HCT116 (cell line): ENCODE measurements around the gene PRR7. TPM values are rescaled to one million over a fixed set of nuclear protein-coding genes. Genes with fewer than 3 reads are reported as not detected.

Experiments
- ATAC-seq: fragments of 200-7000 bp; cut with Tn5 transposase; 2 replicates; pipeline ENCODE4 v1.9.1; 2020; ENCODE audit warnings: mild to moderate bottlenecking, moderate library complexity
- BruUV-seq: library from RNA; stranded (reverse); fragments of 400-500 nt; replicated peaks from 2 replicates; lab custom pipeline; 2021; lab: Mats Ljungman, UMichigan
- CTCF ChIA-PET: fragments of 300-600 bp; sonication (Branson Sonifier 250); formaldehyde crosslinking; loops from one replicate; lab custom pipeline; 2021; ENCODE audit warnings: antibody characterized with exemption; lab: Charles Lee
- POLR2A ChIA-PET: fragments of 300-600, 350-600 bp; sonication (Branson Sonifier 250); formaldehyde crosslinking; loops from one replicate; lab custom pipeline; 2021; ENCODE audit warnings: antibody characterized with exemption; lab: Charles Lee
- RAD21 ChIA-PET, 2 experiments: fragments of 300-600 bp; sonication (Branson Sonifier 250); formaldehyde crosslinking; loops; one replicate each; lab custom pipeline; 2023; ENCODE audit warnings: low total read pairs in 2 of 2; ENCODE audit not compliant: uncharacterized antibody in 2 of 2, unreplicated experiment in 2 of 2, low non-redundant PET in 1 of 2; lab: Charles Lee
- DNase-seq: peaks from one replicate; pipeline ENCODE4 v3.0.0-alpha.2; 2010; ENCODE audit warnings: low read depth, low spot score
- H2AFZ ChIP-seq: fragments of 200-600 bp; shearing (Covaris generic), sonication (generic); 2 replicates; pipeline ENCODE4 v1.6.1; 2017; ENCODE audit warnings: low read depth, mixed run types, mixed read lengths, antibody characterized with exemption, low read length; ENCODE audit not compliant: poor library complexity, severe bottlenecking
- H3K27ac ChIP-seq: 2 replicates; pipeline ENCODE4 v1.5.1; 2012; ENCODE audit warnings: low read depth, low read length
- H3K27me3 ChIP-seq: fragments of 200-600 bp; sonication (generic); 2 replicates; pipeline ENCODE4 v1.6.1; 2016; ENCODE audit warnings: mixed run types, low read length, mixed read lengths; ENCODE audit not compliant: insufficient read depth
- H3K36me3 ChIP-seq, 2 experiments: fragments of 200-500 bp in 1 of 2; fragments of 200-600 bp in 1 of 2; sonication (Bioruptor generic) in 1 of 2; sonication (generic) in 1 of 2; 2 replicates each; pipeline versions ENCODE4 v1.5.1 to v1.6.1; 2014 to 2016; ENCODE audit warnings: low read length in 2 of 2, inconsistent platforms in 1 of 2, mixed read lengths in 1 of 2, mixed run types in 1 of 2; ENCODE audit not compliant: insufficient read depth in 2 of 2, control insufficient read depth in 1 of 2
- H3K4me1 ChIP-seq, 2 experiments: fragments of 200-600 bp in 1 of 2; sonication (generic) in 1 of 2; 2 replicates each; pipeline versions ENCODE4 v1.5.1 to v1.6.1; 2012 to 2017; ENCODE audit warnings: low read length in 2 of 2, inconsistent platforms in 1 of 2, mild to moderate bottlenecking in 1 of 2, mixed read lengths in 1 of 2, mixed run types in 1 of 2, moderate library complexity in 1 of 2; ENCODE audit not compliant: insufficient read depth in 2 of 2, control insufficient read depth in 1 of 2
- H3K4me2 ChIP-seq: fragments of 200-600 bp; sonication (generic); 2 replicates; pipeline ENCODE4 v1.6.1; 2017; ENCODE audit warnings: mixed run types, low read length, mixed read lengths
- H3K4me3 ChIP-seq, 2 experiments: fragments of 200-600 bp in 1 of 2; sonication (generic) in 1 of 2; replicated peaks in 1 of 2; 2 replicates each; pipeline ENCODE4 v1.5.1; 2011 to 2016; ENCODE audit warnings: low read length in 2 of 2, control low read depth in 1 of 2, low read depth in 1 of 2, mild to moderate bottlenecking in 1 of 2, mixed read lengths in 1 of 2, mixed run types in 1 of 2
- H3K79me2 ChIP-seq: fragments of 200-600 bp; sonication (generic); 2 replicates; pipeline ENCODE4 v1.6.1; 2017; ENCODE audit warnings: mild to moderate bottlenecking, mixed run types, low read length, moderate library complexity, mixed read lengths; ENCODE audit not compliant: insufficient read depth
- H3K9ac ChIP-seq: fragments of 200-600 bp; sonication (generic); 2 replicates; pipeline ENCODE4 v1.6.1; 2016; ENCODE audit warnings: low read length, mixed read lengths
- H3K9me2 ChIP-seq: fragments of 200-600 bp; sonication (generic), shearing (Covaris generic); 2 replicates; pipeline ENCODE4 v1.6.1; 2017; ENCODE audit warnings: mixed run types, mild to moderate bottlenecking, moderate library complexity; ENCODE audit not compliant: insufficient read depth
- H3K9me3 ChIP-seq, 2 experiments: fragments of 200-500 bp in 1 of 2; fragments of 200-600 bp in 1 of 2; sonication (Bioruptor generic) in 1 of 2; sonication (generic) in 1 of 2; 2 replicates each; pipeline ENCODE4 v1.6.1; 2014 to 2017; ENCODE audit warnings: low read length in 2 of 2, mixed read lengths in 2 of 2, inconsistent platforms in 1 of 2, low read depth in 1 of 2, mild to moderate bottlenecking in 1 of 2, mixed run types in 1 of 2, moderate library complexity in 1 of 2; ENCODE audit not compliant: control insufficient read depth in 1 of 2, insufficient read depth in 1 of 2
- H4K20me1 ChIP-seq: fragments of 200-600 bp; sonication (generic), shearing (Covaris generic); 2 replicates; pipeline ENCODE4 v1.6.1; 2017; ENCODE audit warnings: mixed run types, mild to moderate bottlenecking, moderate library complexity; ENCODE audit not compliant: insufficient read depth
- CEBPB ChIP-seq: IDR thresholded peaks from 2 replicates; pipeline ENCODE4 v1.6.1; 2012; ENCODE audit warnings: low read depth
- CTCF ChIP-seq, 3 experiments: fragments of 200-600 bp in 1 of 3; sonication (generic) in 1 of 3; IDR thresholded peaks in 2 of 3; conservative IDR thresholded peaks in 1 of 3; 2 replicates each; pipeline ENCODE4 v1.5.1; 2012 to 2017; ENCODE audit warnings: low read depth in 2 of 3, low read length in 2 of 3, antibody characterized with exemption in 1 of 3, borderline replicate concordance in 1 of 3, control low read depth in 1 of 3, mild to moderate bottlenecking in 1 of 3, mixed read lengths in 1 of 3, mixed run types in 1 of 3, moderate library complexity in 1 of 3; ENCODE audit not compliant: insufficient read depth in 1 of 3
- EZH2 ChIP-seq: fragments of 200-600 bp; sonication (generic); IDR thresholded peaks from 2 replicates; pipeline ENCODE4 v1.6.1; 2017; ENCODE audit warnings: antibody characterized with exemption, mixed run types
- POLR2AphosphoS5 ChIP-seq: IDR thresholded peaks from 2 replicates; pipeline ENCODE4 v1.6.1; 2011; ENCODE audit warnings: mild to moderate bottlenecking, low read depth, low read length, moderate library complexity
- SP1 ChIP-seq: IDR thresholded peaks from 2 replicates; pipeline ENCODE4 v1.6.1; 2012; ENCODE audit warnings: low read depth
- TCF7L2 ChIP-seq: IDR thresholded peaks from 2 replicates; pipeline ENCODE4 v1.7.0; 2011; ENCODE audit warnings: borderline replicate concordance, inconsistent platforms; ENCODE audit not compliant: insufficient read depth, insufficient read length; ENCODE audit errors: extremely low read depth
- YY1 ChIP-seq: IDR thresholded peaks from 2 replicates; pipeline ENCODE4 v1.6.1; 2011; ENCODE audit warnings: low read length, low read depth, moderate library complexity, mild to moderate bottlenecking; ENCODE audit not compliant: insufficient replicate concordance; ENCODE audit errors: extremely low read depth
- ZBTB33 ChIP-seq: IDR thresholded peaks from 2 replicates; pipeline ENCODE4 v1.6.1; 2011; ENCODE audit warnings: mild to moderate bottlenecking, low read length, moderate library complexity; ENCODE audit not compliant: insufficient replicate concordance; ENCODE audit errors: extremely low read depth
- ZFX ChIP-seq: fragments of 450-650 bp; IDR thresholded peaks from 2 replicates; pipeline ENCODE4 v1.6.1; 2017
- ZNF274 ChIP-seq: fragments of 200-500 bp; sonication (Bioruptor generic); IDR thresholded peaks from 2 replicates; pipeline ENCODE4 v1.6.1; 2014; ENCODE audit warnings: mild to moderate bottlenecking, low read depth, low read length, inconsistent platforms
- intact Hi-C: fragments of 100-400 bp; cut with micrococcal nuclease; formaldehyde crosslinking; loops from 2 replicates; pipeline ENCODE4 v1.10.0; 2022
- total RNA-seq: library from RNA; stranded (reverse); gene quantifications from one replicate; pipeline ENCODE4 v1.2.1, GENCODE V29; 2021; ENCODE audit not compliant: unreplicated experiment

The PRR7 gene
- total RNA-seq, 1 experiment from 2014 or later: 39.9 TPM

DNA sequence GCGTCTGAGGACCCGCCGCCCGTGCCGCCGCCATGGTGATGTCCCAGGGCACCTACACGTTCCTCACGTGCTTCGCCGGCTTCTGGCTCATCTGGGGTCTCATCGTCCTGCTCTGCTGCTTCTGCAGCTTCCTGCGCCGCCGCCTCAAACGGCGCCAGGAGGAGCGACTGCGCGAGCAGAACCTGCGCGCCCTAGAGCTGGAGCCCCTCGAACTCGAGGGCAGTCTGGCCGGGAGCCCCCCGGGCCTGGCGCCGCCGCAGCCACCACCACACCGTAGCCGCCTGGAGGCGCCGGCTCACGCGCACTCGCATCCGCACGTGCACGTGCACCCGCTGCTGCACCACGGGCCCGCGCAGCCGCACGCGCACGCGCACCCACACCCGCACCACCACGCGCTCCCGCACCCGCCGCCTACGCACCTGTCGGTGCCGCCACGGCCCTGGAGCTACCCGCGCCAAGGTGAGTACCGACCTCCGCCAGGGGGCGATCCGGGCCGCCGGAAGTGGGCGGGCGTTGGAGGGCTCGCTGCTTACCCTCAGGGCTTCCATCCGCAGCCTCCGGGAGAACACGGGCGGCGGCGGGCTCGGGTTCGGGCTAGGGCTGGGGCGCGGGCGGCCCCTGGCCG is 8.5 kb downstream of the PRR7 start:
- TF ChIP-seq SP1 (no peak), POLR2AphosphoS5 (peak; percentile 61), ZBTB33 (peak; percentile 52), ZFX (peak; percentile 70; the same call in 1 of the 2 replicates), CTCF (IDR thresholded peaks at IDR 0.05 in 2 of 3, conservative IDR thresholded peaks at IDR 0.05 in 1 of 3; ENCODE audit: borderline replicate concordance in 1 of 3, insufficient read depth in 1 of 3, low read depth in 2 of 3, low read length in 2 of 3) (peak in 2 of 3 experiments; percentile 68 to 78; a peak in 4 of 6 replicates), EZH2 (no peak), TCF7L2 (peak; percentile 52), YY1 (peak; percentile 71), ZNF274 (no peak), CEBPB (no peak)

More for the DNA sequence above, 8.5 kb downstream of the PRR7 start:
- DNase-seq (peak; percentile 76), ATAC-seq (peak; percentile 60)
- H3K4me1 ChIP-seq: peaks cover 18 to 53% of the 10 kb centered on the region in 2 experiments; a peak in 3 of 4 replicates
- H3K27ac ChIP-seq: peak overlapping the region; percentile 96
- peak overlapping the region; percentile 68 to 76 for H3K4me3 ChIP-seq
- POLR2A ChIA-PET: interaction anchor here (0.7 to 2.3 kb wide), 8 partner anchors 9 to 104 kb away, joined by 3 to 7 read pairs (median 5); partner anchors contain the start of genes GRK6, LMAN2, PDLIM7 and PRR7
- intact Hi-C loops: loop anchor here (1.0 kb wide), 1 partner anchor 51 kb away; no protein-coding TSS in a partner anchor
- no peaks in the 10 kb centered on the region for H3K27me3 ChIP-seq
- H3K9ac ChIP-seq: peak overlapping the region; percentile 92
- no peaks in the 10 kb centered on the region for H3K9me3 ChIP-seq
- BruUV-seq: no TSS peak
- H4K20me1 ChIP-seq: no peaks in the 10 kb centered on the region
- H3K9me2 ChIP-seq: no peaks in the 10 kb centered on the region
- RAD21 ChIA-PET: interaction anchor here (0.7 to 0.9 kb wide), 3 partner anchors 29 to 148 kb away, joined by 3 to 4 read pairs (median 3); partner anchors contain the start of gene GRK6 (in 1 of the 2)
- CTCF ChIA-PET: interaction anchor here (0.6 to 6.8 kb wide), 21 partner anchors 10 to 341 kb away, joined by 3 to 85 read pairs (median 6); partner anchors contain the start of genes GRK6, LMAN2, PDLIM7 and PFN3
- H3K79me2 ChIP-seq: peaks cover 13% of the 10 kb centered on the region
- H2AFZ ChIP-seq: no peak overlapping the region
- peak overlapping the region; percentile 96 for H3K4me2 ChIP-seq
- H3K36me3 ChIP-seq: peaks cover 0 to 11% of the 10 kb centered on the region in 2 experiments; a peak in 1 of 4 replicates
